NK-92 treated with Interleukin-12 subunit alpha and Interleukin-12 subunit beta, amount 100 ng/mL, for 24 hours (cell line): Measurements from ENCODE around the gene HPN.
A peak's percentile ranks its signal among the peaks of the same experiment; 100 is the strongest.
"Not testable (repeated sequence)": the region's sequence is repeated elsewhere in the genome, so short reads cannot be mapped to it uniquely, and the experiment has no call there.

Experiments
- DNase-seq: peaks from one replicate; lab custom pipeline; 2025; lab: John Stamatoyannopoulos, UW

The HPN gene

DNA sequence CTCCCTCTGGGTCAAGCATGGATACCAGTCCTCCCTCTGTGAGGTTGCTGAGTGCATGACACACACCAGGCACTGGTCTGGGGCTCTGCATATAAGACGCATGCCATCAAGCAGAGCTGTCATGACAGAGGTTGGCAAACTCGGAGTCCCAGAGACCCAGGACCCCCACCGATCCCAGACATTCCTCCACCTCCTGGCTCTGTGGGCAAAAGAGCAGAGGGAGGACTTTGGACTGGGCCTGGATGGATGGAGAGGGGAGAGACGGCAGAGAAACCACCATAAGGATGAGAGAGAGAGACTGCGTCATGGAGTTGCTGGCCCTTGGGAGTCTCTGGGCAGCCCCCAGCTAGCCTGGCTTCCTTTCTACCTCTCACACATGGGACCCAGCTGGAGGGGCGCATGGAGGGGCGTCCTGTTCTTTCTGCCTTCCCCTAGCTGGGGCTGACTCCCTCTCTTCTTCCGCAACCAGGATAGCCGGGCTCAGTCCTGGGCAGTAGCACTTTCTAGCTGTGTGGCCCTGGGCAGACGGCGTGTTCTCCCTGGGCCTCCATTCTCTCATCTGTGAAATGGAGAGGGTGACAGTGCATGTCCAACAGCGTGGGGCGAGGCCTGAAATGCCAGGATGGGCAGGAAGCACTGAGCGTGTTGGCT lies 1.6 kb downstream of the HPN start:
- no peak for DNase-seq

DNA sequence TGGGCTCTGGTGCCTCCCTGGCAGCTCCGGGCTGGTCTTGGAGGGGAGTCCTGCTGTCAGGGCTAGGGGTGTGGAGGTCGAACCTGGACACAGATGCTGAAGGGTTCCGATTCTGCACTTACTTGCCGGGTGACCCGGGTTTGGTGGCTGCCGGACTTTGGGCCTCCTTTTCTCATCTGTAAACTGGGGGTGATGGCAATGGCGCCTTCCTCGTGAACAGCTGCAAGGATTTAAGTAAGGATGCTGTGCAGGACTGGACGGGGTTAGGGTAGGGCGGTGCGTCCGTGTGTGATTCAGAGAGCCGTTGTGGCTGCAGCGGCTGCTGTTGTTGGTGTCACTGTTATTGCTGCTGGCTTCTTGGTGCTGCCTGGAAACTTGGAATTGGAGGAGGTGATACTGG lies 2.4 kb downstream of the HPN start:
- no peak for DNase-seq

- peak; percentile 12 for DNase-seq
Observed at GRCh38 chr19:35044317-35045117, 3.0 kb downstream of the HPN start.

DNA sequence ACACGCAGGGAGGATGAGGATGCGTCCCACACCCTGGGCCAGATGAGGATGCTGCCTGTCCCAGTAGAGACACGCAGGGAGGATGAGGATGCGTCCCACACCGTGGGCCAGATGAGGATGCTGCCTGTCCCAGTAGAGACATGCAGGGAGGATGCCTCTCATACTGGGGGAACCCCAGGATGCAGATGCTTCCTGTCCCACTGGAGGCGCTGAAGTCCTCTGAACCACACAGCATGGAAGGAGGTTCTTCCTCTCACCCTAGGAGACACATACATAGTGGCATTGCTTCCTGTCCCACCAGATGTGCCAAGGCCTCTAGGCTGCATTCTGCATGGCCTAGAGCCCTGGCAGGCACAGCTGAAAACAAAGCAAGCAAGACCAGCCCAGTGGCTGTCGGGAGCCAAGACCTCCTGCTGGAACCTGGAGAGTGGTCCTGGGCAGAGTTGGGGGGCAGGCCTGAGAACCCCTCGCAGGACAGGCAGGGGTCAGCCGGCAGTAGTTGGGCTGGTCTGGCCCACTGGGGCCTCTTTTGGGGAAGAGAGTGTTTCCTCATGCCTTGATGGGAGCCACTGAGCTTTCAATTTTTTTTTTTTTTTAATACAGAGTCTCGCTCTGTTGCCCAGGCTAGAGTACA lies 4.3 kb downstream of the HPN start:
- no peak for DNase-seq

DNA sequence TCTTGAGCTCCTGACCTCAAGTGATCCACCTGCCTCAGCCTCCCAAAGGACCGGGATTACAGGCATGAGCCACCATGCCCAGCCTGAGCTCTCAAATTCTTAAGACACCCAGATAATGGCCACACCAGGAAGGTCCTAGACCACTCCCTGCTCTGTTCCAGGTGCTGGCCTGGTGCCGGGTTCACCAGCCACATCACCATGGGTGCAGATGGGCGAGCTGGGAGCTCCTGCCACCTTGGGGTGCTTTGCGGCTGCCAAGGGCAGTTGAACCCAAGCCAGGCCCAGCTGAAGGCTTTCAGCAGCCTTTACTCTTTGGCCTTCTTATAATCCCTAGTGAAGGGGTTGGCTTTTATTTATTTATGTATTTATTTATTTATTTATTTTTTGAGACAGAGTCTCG lies 4.9 kb downstream of the HPN start:
- no peak for DNase-seq

GRCh38 chr19:35048911-35049411 lies 7.4 kb downstream of the HPN start:
- no peak for DNase-seq

- no peak for DNase-seq
Observed at GRCh38 chr19:35049456-35049855, 7.9 kb downstream of the HPN start.

GRCh38 chr19:35050662-35051061 lies 9.1 kb downstream of the HPN start:
- DNase-seq: not testable (repeated sequence)

DNA sequence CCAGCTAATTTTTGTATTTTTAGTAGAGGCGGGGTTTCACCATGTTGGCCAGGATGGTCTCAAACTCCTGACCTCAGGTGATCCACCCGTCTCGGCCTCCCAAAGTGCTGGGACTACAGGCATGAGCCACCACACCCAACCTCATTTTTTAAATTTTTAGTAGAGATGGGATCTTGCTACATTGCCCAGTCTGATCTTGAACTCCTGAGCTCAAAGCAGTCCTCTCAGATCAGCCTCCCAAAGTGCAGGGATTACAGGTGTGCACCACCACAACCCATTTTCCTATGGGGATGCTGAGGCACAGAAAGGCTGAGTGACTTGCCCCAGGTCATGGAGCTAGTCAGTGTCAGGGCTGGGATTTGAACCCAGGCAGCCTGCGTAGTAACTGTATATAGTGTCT lies 9.7 kb downstream of the HPN start:
- DNase-seq: not testable (repeated sequence)

GRCh38 chr19:35051796-35052195 lies 10.3 kb downstream of the HPN start:
- no peak for DNase-seq

DNA sequence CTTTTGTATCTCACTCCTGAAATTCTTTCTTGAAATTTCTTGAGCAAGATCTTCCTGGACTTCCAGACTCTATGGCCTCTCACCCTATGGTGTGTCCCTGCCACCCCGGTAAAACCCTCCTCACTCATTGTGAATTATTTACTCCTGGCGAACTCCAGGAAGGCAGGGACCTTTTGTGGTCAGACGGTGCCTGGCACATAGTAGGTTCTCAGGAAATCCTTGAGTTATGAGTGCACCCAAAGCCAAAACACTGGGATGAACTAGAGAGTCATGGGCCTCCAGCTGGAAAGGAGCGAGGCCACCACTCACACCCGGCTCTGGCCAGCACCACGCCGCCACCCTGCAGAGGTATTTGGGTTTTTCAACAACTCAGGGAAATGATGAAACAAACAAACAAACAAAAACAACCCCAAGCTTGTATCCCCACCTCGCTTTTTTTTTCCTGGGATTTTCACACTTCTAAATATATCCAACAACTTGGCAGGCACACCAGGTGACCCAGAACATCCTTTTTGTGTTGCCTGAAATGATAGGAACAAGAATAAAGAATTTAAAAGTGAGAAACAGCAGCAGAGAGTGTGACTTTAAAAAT lies 11.2 kb downstream of the HPN start:
- no peak for DNase-seq

DNA sequence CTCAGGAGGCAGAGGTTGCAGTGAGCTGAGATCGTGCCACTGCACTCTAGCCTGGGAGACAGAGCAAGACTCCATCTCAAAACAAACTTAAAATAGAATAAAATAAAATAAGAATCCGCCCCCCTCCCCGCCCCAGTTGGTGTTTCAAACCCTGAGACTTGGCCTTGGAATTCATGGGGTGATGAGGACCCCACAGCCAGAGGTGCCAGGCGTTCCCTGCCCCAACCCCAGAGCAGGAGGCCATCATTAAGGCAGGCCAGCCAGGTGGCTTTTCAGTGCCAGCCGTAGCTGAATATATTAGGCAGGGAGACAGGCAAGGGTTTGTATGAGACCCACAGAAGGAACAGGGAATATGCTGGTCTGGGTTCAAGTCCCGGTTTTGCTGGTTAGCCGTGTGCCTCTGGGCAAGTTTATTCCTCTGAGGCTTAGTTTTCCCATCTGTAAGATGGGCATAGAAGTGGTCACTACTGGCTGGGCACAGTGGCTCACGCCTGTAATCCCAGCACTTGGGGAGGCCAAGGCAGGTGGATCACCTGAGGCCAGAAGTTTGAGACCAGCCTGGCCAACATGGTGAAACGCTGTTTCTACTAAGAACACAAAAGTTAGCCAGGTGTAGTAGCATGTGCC lies 12.3 kb downstream of the HPN start:
- no peak for DNase-seq

DNA sequence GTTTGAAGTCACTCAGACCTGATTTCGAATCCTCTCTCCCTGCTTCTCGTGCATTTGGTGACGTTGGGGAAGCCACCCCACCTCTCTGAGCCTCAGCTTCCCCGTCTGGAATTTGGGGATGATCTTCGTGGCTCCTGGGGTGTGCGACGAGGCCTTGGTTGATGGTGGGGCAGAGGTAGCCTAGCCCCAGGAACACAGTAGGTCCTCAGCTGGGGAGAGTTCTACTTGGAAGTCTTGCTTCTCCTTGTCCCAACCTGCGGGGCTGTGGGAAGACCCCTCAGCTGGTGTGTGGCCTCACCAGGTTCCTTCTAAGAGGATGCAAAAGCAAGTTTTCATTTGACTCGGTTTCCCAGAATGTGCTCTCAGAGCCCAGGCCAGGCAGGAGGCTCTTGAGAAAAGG lies 13.1 kb downstream of the HPN start:
- DNase-seq: no peak

DNA sequence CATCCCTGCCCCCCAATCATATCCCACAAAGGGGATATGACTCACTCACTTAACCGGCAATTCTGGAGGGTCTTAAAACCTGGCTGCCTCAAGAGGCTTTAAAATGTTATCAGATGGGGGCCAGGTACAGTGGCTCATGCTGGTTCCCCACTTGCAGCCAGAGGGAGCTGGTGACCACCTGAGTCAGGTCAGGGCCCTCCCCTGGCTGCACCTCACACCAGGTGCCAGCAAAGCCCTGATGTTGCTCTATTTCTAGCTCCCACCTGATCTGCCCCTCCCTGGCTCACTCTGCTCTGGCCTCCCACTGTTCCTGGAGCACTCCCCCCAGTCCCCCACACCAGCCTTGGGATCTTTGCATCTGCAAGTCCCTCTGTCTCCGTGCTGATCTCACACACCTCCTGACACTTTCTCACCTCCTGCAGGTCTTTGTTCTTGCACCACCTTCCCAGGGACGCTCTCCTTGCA lies 14.2 kb downstream of the HPN start:
- DNase-seq: no peak

- no peak for DNase-seq
Observed at GRCh38 chr19:35056513-35057063, 15.1 kb downstream of the HPN start.

DNA sequence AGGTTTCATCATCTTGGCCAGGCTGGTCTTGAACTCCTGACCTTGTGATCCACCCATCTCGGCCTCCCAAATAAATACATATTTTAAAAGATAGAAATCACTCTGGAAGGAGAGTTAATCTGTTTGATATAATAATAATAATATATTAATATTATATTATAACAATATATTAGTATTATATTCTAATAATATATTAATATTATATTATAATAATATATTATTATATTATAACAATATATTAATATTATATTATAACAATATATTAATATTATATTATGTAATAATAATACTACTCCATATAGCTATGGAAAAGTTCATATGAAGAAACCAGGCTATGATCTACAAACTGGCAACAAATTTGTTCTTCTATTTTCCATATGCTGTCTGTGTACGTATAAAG lies 16.8 kb downstream of the HPN start:
- DNase-seq: no peak

GRCh38 chr19:35059006-35059798 lies 17.7 kb downstream of the HPN start:
- DNase-seq: no peak

GRCh38 chr19:35059799-35060091 lies 18.2 kb downstream of the HPN start:
- no peak for DNase-seq

DNA sequence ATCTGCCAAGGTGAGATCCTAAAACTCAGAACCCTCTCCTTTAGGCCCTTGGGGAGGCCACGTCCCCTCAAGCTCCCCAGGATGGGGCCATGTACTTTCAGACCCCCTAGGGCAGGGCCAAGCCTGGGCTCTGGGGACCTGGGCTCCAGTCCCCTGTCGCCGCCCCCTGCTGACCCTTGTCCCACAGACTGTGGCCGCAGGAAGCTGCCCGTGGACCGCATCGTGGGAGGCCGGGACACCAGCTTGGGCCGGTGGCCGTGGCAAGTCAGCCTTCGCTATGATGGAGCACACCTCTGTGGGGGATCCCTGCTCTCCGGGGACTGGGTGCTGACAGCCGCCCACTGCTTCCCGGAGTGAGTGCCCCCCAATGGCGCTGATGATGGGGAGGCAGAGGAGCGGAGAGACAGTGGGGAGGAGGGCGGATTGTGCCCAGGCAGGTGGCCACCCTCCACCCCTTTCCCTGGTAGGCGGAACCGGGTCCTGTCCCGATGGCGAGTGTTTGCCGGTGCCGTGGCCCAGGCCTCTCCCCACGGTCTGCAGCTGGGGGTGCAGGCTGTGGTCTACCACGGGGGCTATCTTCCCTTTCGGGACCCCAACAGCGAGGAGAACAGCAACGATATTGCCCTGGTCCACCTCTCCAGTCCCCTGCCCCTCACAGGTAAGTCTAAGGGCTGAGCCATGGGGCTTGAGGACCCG lies 18.8 kb downstream of the HPN start:
- no peak for DNase-seq

- DNase-seq: no peak
Observed at GRCh38 chr19:35061583-35062373, 20.3 kb downstream of the HPN start.
